Stimulated activated CD4-positive, alpha-beta T cell treated with anti-CD3 and anti-CD28 coated beads, Interleukin-4, amount 100 ng/mL, for 24 hours (primary cell): ENCODE measurements around the gene RNF4.
A peak's percentile ranks its signal among the peaks of the same experiment; 100 is the strongest.
"Not testable (repeated sequence)": the region's sequence is repeated elsewhere in the genome, so short reads cannot be mapped to it uniquely, and the experiment has no call there.

Experiments used
- DNase-seq: peaks from one replicate; pipeline ENCODE4 v3.0.0-alpha.2; 2020

RNF4 gene

GRCh38 chr4:2458546-2459491 lies 10.1 kb upstream of the RNF4 start:
- no peak for DNase-seq

- no peak for DNase-seq
These were observed 9.1 kb upstream of the RNF4 start for GRCh38 chr4:2459589-2460349.

- no peak for DNase-seq
These were observed 7.5 kb upstream of the RNF4 start for GRCh38 chr4:2461246-2461960.

GRCh38 chr4:2462218-2462991 lies 6.5 kb upstream of the RNF4 start:
- peak; percentile 66 for DNase-seq

GRCh38 chr4:2462992-2463762 lies 5.7 kb upstream of the RNF4 start:
- no peak for DNase-seq

GRCh38 chr4:2465032-2465431 lies 3.9 kb upstream of the RNF4 start:
- DNase-seq = no peak

- not testable (repeated sequence) for DNase-seq
These were observed 3.4 kb upstream of the RNF4 start for GRCh38 chr4:2465544-2465943.

- DNase-seq = peak; percentile 75
These were observed 482 bp downstream of the RNF4 start for GRCh38 chr4:2469192-2469984.

- no peak for DNase-seq
These were observed 1.9 kb downstream of the RNF4 start for GRCh38 chr4:2470791-2471190.

GRCh38 chr4:2472187-2472586 lies 3.3 kb downstream of the RNF4 start:
- no peak for DNase-seq

- DNase-seq = no peak
These were observed 9.3 kb downstream of the RNF4 start for GRCh38 chr4:2478229-2478628.

- DNase-seq = no peak
These were observed 11.7 kb downstream of the RNF4 start for GRCh38 chr4:2480649-2481048.

- DNase-seq = no peak
These were observed 13.3 kb downstream of the RNF4 start for GRCh38 chr4:2482192-2482591.

GRCh38 chr4:2482693-2483092 lies 13.8 kb downstream of the RNF4 start:
- DNase-seq = no peak

- no peak for DNase-seq
These were observed 14.3 kb downstream of the RNF4 start for GRCh38 chr4:2483237-2483636.

GRCh38 chr4:2484185-2484584 lies 15.3 kb downstream of the RNF4 start:
- DNase-seq = no peak

- peak; percentile 54 for DNase-seq
These were observed 16.1 kb downstream of the RNF4 start for GRCh38 chr4:2484993-2485392.

- DNase-seq = no peak
These were observed 17.1 kb downstream of the RNF4 start for GRCh38 chr4:2485956-2486355.

- DNase-seq = no peak
These were observed 18.1 kb downstream of the RNF4 start for GRCh38 chr4:2486981-2487380.

GRCh38 chr4:2487632-2488031 lies 18.7 kb downstream of the RNF4 start:
- DNase-seq = no peak
